ENCODE measurements around the gene HEXIM2. TPM values are rescaled to one million over a fixed set of nuclear protein-coding genes. Genes with fewer than 3 reads are reported as not detected.

The HEXIM2 gene
- total and polyA plus RNA-seq, 3 donors from 2014 or later: 35.9 to 76.8 (median 47.7) TPM

DNA sequence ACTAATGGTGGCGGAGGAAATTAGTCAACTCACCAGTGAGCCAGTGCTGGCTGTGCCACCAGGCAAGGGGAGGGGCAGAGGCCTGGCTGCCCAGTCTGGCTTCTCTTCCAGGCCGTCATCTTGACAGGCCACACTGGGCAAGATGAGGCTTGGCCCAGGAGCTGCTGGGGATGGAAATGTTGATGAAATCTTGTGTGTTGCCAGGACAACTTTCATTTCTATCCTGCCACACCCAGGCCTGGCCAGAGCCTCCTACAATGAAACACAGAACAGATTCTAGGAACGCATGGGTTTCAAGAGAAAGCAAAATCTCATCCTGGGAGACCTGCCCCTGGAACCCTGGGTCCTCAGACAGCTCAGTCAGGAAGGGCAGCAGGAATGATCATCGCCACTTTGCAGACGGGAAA is 9.3 kb downstream of the HEXIM2 start:
- no peak for DNase-seq
- intact Hi-C loops (cut with DNase I; ENCODE audit: low total_unique reads): no loop called here
- Histone ChIP-seq H3K4me3 (no peak overlapping the region), H3K9me3 (no peaks in the 10 kb centered on the region), H3K36me3 (ENCODE audit: low read depth, missing control alignments) (no peaks in the 10 kb centered on the region), H3K4me1 (peaks cover 27% of the 10 kb centered on the region), H3K27me3 (no peaks in the 10 kb centered on the region), H3K27ac (peak overlapping the region; percentile 61 to 74)
- TF ChIP-seq POLR2A (IDR thresholded peaks at IDR 0.05): no peak
- TF ChIP-seq, protein P1, sequence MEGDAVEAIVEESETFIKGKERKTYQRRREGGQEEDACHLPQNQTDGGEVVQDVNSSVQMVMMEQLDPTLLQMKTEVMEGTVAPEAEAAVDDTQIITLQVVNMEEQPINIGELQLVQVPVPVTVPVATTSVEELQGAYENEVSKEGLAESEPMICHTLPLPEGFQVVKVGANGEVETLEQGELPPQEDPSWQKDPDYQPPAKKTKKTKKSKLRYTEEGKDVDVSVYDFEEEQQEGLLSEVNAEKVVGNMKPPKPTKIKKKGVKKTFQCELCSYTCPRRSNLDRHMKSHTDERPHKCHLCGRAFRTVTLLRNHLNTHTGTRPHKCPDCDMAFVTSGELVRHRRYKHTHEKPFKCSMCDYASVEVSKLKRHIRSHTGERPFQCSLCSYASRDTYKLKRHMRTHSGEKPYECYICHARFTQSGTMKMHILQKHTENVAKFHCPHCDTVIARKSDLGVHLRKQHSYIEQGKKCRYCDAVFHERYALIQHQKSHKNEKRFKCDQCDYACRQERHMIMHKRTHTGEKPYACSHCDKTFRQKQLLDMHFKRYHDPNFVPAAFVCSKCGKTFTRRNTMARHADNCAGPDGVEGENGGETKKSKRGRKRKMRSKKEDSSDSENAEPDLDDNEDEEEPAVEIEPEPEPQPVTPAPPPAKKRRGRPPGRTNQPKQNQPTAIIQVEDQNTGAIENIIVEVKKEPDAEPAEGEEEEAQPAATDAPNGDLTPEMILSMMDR (IDR thresholded peaks at IDR 0.05): no peak
- WGBS, 2 donors: 44 to 60% methylated on average over 4 to 5 of the region's 5 CpGs

- TF ChIP-seq, protein P1 (IDR thresholded peaks at IDR 0.05): no peak
- no peak for TF ChIP-seq POLR2A (IDR thresholded peaks at IDR 0.05)
- no peak for DNase-seq
- no peaks in the 10 kb centered on the region for H3K36me3 ChIP-seq (ENCODE audit: low read depth, missing control alignments)
- peaks cover 33% of the 10 kb centered on the region for H3K4me1 ChIP-seq
- intact Hi-C loops (cut with DNase I; ENCODE audit: low total_unique reads): no loop called here
- H3K27ac ChIP-seq: peak overlapping the region; percentile 61 to 74
- 58 to 59% methylated on average over 17 to 20 of the region's 20 CpGs for WGBS, 2 donors
- no peak overlapping the region for H3K4me3 ChIP-seq
- H3K27me3 ChIP-seq: no peaks in the 10 kb centered on the region
- H3K9me3 ChIP-seq: no peaks in the 10 kb centered on the region
Measured at GRCh38 chr17:45171338-45172231, 9.9 kb downstream of the HEXIM2 start.

DNA sequence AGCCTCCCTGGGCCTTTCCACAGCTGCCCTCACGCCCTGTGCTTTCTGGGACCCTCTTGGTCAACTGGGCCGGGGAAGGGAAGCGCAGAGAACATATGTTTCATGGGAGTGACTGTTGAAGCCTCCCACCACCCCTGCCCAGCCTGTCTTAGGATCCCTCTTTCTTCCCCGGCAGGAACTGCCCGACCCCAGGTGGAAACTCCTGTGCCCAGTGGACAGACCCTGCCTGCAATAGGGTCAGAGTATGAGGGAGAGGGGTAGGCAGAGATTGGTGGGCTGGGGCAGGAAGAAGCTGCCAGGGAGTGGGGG is 10.5 kb downstream of the HEXIM2 start:
- DNase-seq: no peak
- peak overlapping the region; percentile 61 to 74 for H3K27ac ChIP-seq
- no peaks in the 10 kb centered on the region for H3K9me3 ChIP-seq
- no peak overlapping the region for H3K4me3 ChIP-seq
- intact Hi-C loops (cut with DNase I; ENCODE audit: low total_unique reads): no loop called here
- no peak for TF ChIP-seq POLR2A (IDR thresholded peaks at IDR 0.05)
- TF ChIP-seq, protein P1 (IDR thresholded peaks at IDR 0.05): no peak
- WGBS, 2 donors: 73 to 87% methylated on average over 5 of the region's 5 CpGs
- H3K36me3 ChIP-seq (ENCODE audit: low read depth, missing control alignments): no peaks in the 10 kb centered on the region
- peaks cover 33% of the 10 kb centered on the region for H3K4me1 ChIP-seq
- no peaks in the 10 kb centered on the region for H3K27me3 ChIP-seq

- WGBS, 2 donors: 55 to 56% methylated on average over 7 to 10 of the region's 10 CpGs
- H3K4me1 ChIP-seq: peaks cover 33% of the 10 kb centered on the region
- intact Hi-C loops (cut with DNase I; ENCODE audit: low total_unique reads): no loop called here
Measured at GRCh38 chr17:45172541-45173286, 11.0 kb downstream of the HEXIM2 start.

More at GRCh38 chr17:45172541-45173286, 11.0 kb downstream of the HEXIM2 start:
- TF ChIP-seq POLR2A (IDR thresholded peaks at IDR 0.05): no peak
- TF ChIP-seq, protein P1 (IDR thresholded peaks at IDR 0.05): peak in 1 of 3 experiments; percentile 5
- no peaks in the 10 kb centered on the region for H3K36me3 ChIP-seq (ENCODE audit: low read depth, missing control alignments)
- H3K4me3 ChIP-seq: no peak overlapping the region
- H3K27me3 ChIP-seq: no peaks in the 10 kb centered on the region
- DNase-seq: peak; percentile 70
- H3K27ac ChIP-seq: peak overlapping the region; percentile 61 to 74
- no peaks in the 10 kb centered on the region for H3K9me3 ChIP-seq

Data from testis (tissue), 3 donors.